GM12878 (cell line): ENCODE results near the gene CHIT1. TPM values are rescaled to one million over a fixed set of nuclear protein-coding genes. Genes with fewer than 3 reads are reported as not detected.

Source experiments
- ATAC-seq: fragments of 200-7000 bp; cut with Tn5 transposase; 3 replicates; pipeline ENCODE4 v1.9.1; 2020; ENCODE audit warnings: mild to moderate bottlenecking, moderate library complexity
- BruUV-seq: library from RNA; stranded (reverse); fragments of 400-500 nt; replicated peaks from 2 replicates; lab custom pipeline; 2021; lab: Mats Ljungman, UMichigan
- CTCF ChIA-PET: fragments of 300-600 bp; sonication (Branson Sonifier 250); formaldehyde crosslinking; extraction: SDS; loops from one replicate; lab custom pipeline; 2021; ENCODE audit warnings: inconsistent platforms; lab: Yijun Ruan, JAX
- POLR2A ChIA-PET: fragments of 350-600 bp; formaldehyde crosslinking; extraction: SDS; loops from one replicate; lab custom pipeline; 2021; ENCODE audit warnings: inconsistent platforms; lab: Charles Lee
- RAD21 ChIA-PET: fragments of 300-600 bp; sonication (Branson Sonifier 250); formaldehyde crosslinking; loops from one replicate; lab custom pipeline; 2023; ENCODE audit warnings: antibody characterized with exemption; ENCODE audit not compliant: unreplicated experiment; lab: Charles Lee
- SMC1A ChIA-PET: fragments of 300-600 bp; sonication (Branson Sonifier 250); formaldehyde crosslinking; loops from one replicate; lab custom pipeline; 2023; ENCODE audit not compliant: unreplicated experiment, uncharacterized antibody; lab: Charles Lee
- DNase-seq: peaks from one replicate; pipeline ENCODE4 v3.0.0-alpha.2; 2011; ENCODE audit warnings: low read depth, low spot score
- FAIRE-seq: peaks from 3 replicates; lab custom pipeline; 2011; peaks lifted over from hg19 to GRCh38; lab: Jason Lieb, UNC
- H2AFZ ChIP-seq: 2 replicates; pipeline ENCODE4 v1.6.0; 2011; ENCODE audit warnings: low read depth, low read length, control low read depth; ENCODE audit not compliant: control insufficient read depth
- H3K27ac ChIP-seq: 2 replicates; pipeline ENCODE4 v1.5.1; 2011; ENCODE audit warnings: control low read depth; ENCODE audit not compliant: control insufficient read depth, insufficient read depth
- H3K27me3 ChIP-seq, 2 experiments: replicated peaks in 1 of 2; 2 replicates each; pipeline versions ENCODE4 v1.6.0 to v1.6.1; 2011; ENCODE audit warnings: low read length in 1 of 2; ENCODE audit not compliant: control insufficient read depth in 2 of 2, insufficient read depth in 2 of 2
- H3K36me3 ChIP-seq, 2 experiments: 2 replicates each; pipeline ENCODE4 v1.5.1; 2011; ENCODE audit warnings: low read length in 1 of 2; ENCODE audit not compliant: control insufficient read depth in 2 of 2, insufficient read depth in 2 of 2
- H3K4me1 ChIP-seq: 2 replicates; pipeline ENCODE4 v1.6.1; 2011; ENCODE audit warnings: mild to moderate bottlenecking, low read length, moderate library complexity, mixed read lengths; ENCODE audit not compliant: control insufficient read depth, insufficient read depth
- H3K4me2 ChIP-seq: 2 replicates; pipeline ENCODE4 v1.6.0; 2011; ENCODE audit warnings: control low read depth; ENCODE audit not compliant: control insufficient read depth, insufficient read depth
- H3K4me3 ChIP-seq: fragments of 200-600 bp; sonication (generic); 2 replicates; pipeline ENCODE4 v1.5.1; 2016
- H3K79me2 ChIP-seq: 2 replicates; pipeline ENCODE4 v1.6.0; 2011; ENCODE audit warnings: low read length; ENCODE audit not compliant: control insufficient read depth, insufficient read depth
- H3K9ac ChIP-seq: 2 replicates; pipeline ENCODE4 v1.8.0; 2011; ENCODE audit warnings: low read length, control low read depth, mixed read lengths; ENCODE audit not compliant: control insufficient read depth, insufficient read depth
- H3K9me3 ChIP-seq: replicated peaks from 3 replicates; pipeline ENCODE4 v1.5.1; 2011; ENCODE audit warnings: mild to moderate bottlenecking, low read length; ENCODE audit not compliant: control insufficient read depth, insufficient read depth
- H4K20me1 ChIP-seq: 2 replicates; pipeline ENCODE4 v1.6.0; 2011; ENCODE audit not compliant: control insufficient read depth, insufficient read depth
- CEBPB ChIP-seq, 2 experiments: fragments of 150-350 bp in 1 of 2; IDR thresholded peaks; 2 replicates each; pipeline ENCODE4 v1.6.1; 2012 to 2014; ENCODE audit warnings: low read depth in 2 of 2, low read length in 2 of 2, borderline replicate concordance in 1 of 2, inconsistent platforms in 1 of 2
- IKZF2 ChIP-seq, 2 experiments: fragments of 450-650 bp; IDR thresholded peaks; 2 replicates each; pipeline ENCODE4 v1.6.1; 2017; ENCODE audit warnings: mild to moderate bottlenecking in 2 of 2, moderate library complexity in 2 of 2
- MEF2B ChIP-seq: fragments of 450-650 bp; IDR thresholded peaks from 2 replicates; pipeline ENCODE4 v1.6.1; 2018; ENCODE audit warnings: mild to moderate bottlenecking, moderate library complexity; ENCODE audit not compliant: partially characterized antibody, poor library complexity, severe bottlenecking
- RUNX3 ChIP-seq: IDR thresholded peaks from 2 replicates; pipeline ENCODE4 v1.6.1; 2012; ENCODE audit warnings: low read length, inconsistent platforms
- SREBF1 ChIP-seq: IDR thresholded peaks from 2 replicates; pipeline ENCODE4 v1.6.1; 2012; ENCODE audit warnings: mild to moderate bottlenecking, low read length
- ZNF274 ChIP-seq: IDR thresholded peaks from one replicate; pipeline ENCODE4 v1.8.0; 2011; ENCODE audit not compliant: insufficient read length, insufficient read depth
- ZNF622 ChIP-seq: fragments of 450-650 bp; IDR thresholded peaks from 2 replicates; pipeline ENCODE4 v1.6.1; 2017; ENCODE audit warnings: mild to moderate bottlenecking, inconsistent platforms
- ZSCAN29 ChIP-seq: fragments of 450-650 bp; IDR thresholded peaks from 2 replicates; pipeline ENCODE4 v1.6.1; 2017; ENCODE audit warnings: mild to moderate bottlenecking, moderate library complexity
- WGBS: methylation state at CpG from one replicate; pipeline ENCODE4 v1.1.6; 2016; ENCODE audit warnings: low lambda C conversion rate; ENCODE audit not compliant: insufficient replicate concordance, insufficient coverage; ENCODE audit errors: missing lambda C conversion rate; 5-methylcytosine and 5-hydroxymethylcytosine counted together
- in situ Hi-C: fragments of 300-500 bp; cut with MboI; formaldehyde crosslinking; loops from 9 replicates; pipeline ENCODE4 v1.14.3; 2018; ENCODE audit warnings: mixed read lengths
- intact Hi-C: fragments of 100-400 bp; cut with micrococcal nuclease; formaldehyde crosslinking; loops from one replicate; pipeline ENCODE4 v1.14.2; 2022; ENCODE audit not compliant: unreplicated experiment
- polyA plus RNA-seq, 11 experiments: library from polyadenylated mRNA; depleted of rRNA in 4 of 11; unstranded in 6 of 11; stranded (reverse) in 5 of 11; fragments of >200 nt; fragmentation: Nextera tagmentation in 4 of 11; fragmentation: Illumina TruSeq in 1 of 11; extraction: Ambion mirVana in 4 of 11; extraction: Trizol in 1 of 11; gene quantifications; 1 replicate in 1 of 11; 2 replicates in 10 of 11; pipeline versions ENCODE4 v1.2.1 to v1.2.3, GENCODE V29; 2011 to 2016; ENCODE audit warnings: inconsistent platforms in 2 of 11, missing spikeins in 2 of 11, low read depth in 1 of 11
- total RNA-seq, 4 experiments: library from RNA; depleted of rRNA in 3 of 4; stranded (reverse); fragments of >200 nt in 3 of 4; fragmentation: Illumina TruSeq in 1 of 4; extraction: Trizol in 1 of 4; gene quantifications; 2 replicates each; pipeline versions ENCODE4 v1.2.1 to v1.2.3, GENCODE V29; 2013 to 2021
- TF ChIP-seq, protein P1 (sequence below): fragments of 450-650 bp; IDR thresholded peaks from 2 replicates; pipeline ENCODE4 v1.6.1; 2017; ENCODE audit warnings: antibody characterized with exemption, mild to moderate bottlenecking, moderate library complexity

The CHIT1 gene
- total and polyA plus RNA-seq, 10 of the 15 experiments (the other 5 are each of a cell fraction or from before 2014, with no cell fraction given) = 0.02 to 2.1 (median 0.76) TPM

DNA sequence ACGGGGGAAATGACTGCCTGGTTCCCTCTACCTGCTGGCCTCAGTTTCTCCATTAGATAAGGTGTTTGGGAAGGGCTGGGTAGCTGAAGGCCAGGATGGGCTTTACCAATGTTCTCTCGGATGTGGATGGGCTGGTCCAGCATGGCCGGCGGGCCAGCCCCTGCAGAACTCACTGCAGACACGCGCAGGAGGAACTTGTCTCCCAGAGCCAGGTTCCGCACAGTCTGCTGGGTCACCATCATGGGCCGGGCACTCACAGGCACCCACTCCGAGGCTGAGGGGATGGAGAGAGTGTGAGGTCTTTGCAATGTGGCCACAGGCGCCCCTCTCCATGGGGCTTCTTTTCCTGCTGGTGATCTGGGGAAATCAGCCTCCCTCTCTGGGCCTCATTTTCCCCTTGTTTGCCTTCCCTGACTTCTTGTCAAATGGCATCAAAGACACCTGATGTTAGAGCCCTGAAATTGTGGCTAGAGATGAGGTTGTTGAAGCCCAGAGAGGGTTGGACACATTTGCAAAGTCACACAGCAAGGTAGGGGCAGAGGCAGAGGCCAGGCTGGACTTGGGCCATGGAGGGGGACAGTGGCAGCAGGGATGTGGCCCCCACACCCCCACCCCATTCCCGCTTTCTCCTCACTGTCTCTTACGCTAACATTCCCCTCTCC, 55.0 kb downstream of the CHIT1 start:
- Histone ChIP-seq H3K4me2 (no peak overlapping the region), H3K27ac (no peak overlapping the region), H3K27me3 (no peaks in the 10 kb centered on the region; a peak in 1 of 4 replicates), H3K4me1 (peaks cover 4% of the 10 kb centered on the region; the same call in 1 of the 2 replicates), H3K9me3 (no peaks in the 10 kb centered on the region), H4K20me1 (no peaks in the 10 kb centered on the region), H3K4me3 (no peak overlapping the region), H3K36me3 (no peaks in the 10 kb centered on the region), H2AFZ (no peak overlapping the region), H3K9ac (no peak overlapping the region), H3K79me2 (no peaks in the 10 kb centered on the region)
- in situ Hi-C loops = no loop called here
- ATAC-seq (no peak), FAIRE-seq (no peak), DNase-seq (no peak)
- BruUV-seq = no TSS peak
- CTCF ChIA-PET = interaction anchor here (1.4 to 3.9 kb wide), 4 partner anchors 41 to 167 kb away, joined by 3 to 41 read pairs (median 27); partner anchors contain the start of gene MYOG
- intact Hi-C loops = loop anchor here (5.0 kb wide), 2 partner anchors 57 to 93 kb away; no protein-coding TSS in a partner anchor
- POLR2A ChIA-PET = interaction anchor here (0.7 kb wide), 1 partner anchor 167 kb away, joined by 3 read pairs; the partner anchor contains the start of gene TMEM183A
- RAD21 ChIA-PET = interaction anchor here (4.5 kb wide), 1 partner anchor 41 kb away, joined by 35 read pairs; no protein-coding TSS in a partner anchor
- no peak for TF ChIP-seq MEF2B
- TF ChIP-seq ZNF274 = no peak
- no peak for TF ChIP-seq ZNF622
- no peak for TF ChIP-seq ZSCAN29
- TF ChIP-seq IKZF2 (IDR thresholded peaks at IDR 0.05) = no peak
- TF ChIP-seq, protein P1, sequence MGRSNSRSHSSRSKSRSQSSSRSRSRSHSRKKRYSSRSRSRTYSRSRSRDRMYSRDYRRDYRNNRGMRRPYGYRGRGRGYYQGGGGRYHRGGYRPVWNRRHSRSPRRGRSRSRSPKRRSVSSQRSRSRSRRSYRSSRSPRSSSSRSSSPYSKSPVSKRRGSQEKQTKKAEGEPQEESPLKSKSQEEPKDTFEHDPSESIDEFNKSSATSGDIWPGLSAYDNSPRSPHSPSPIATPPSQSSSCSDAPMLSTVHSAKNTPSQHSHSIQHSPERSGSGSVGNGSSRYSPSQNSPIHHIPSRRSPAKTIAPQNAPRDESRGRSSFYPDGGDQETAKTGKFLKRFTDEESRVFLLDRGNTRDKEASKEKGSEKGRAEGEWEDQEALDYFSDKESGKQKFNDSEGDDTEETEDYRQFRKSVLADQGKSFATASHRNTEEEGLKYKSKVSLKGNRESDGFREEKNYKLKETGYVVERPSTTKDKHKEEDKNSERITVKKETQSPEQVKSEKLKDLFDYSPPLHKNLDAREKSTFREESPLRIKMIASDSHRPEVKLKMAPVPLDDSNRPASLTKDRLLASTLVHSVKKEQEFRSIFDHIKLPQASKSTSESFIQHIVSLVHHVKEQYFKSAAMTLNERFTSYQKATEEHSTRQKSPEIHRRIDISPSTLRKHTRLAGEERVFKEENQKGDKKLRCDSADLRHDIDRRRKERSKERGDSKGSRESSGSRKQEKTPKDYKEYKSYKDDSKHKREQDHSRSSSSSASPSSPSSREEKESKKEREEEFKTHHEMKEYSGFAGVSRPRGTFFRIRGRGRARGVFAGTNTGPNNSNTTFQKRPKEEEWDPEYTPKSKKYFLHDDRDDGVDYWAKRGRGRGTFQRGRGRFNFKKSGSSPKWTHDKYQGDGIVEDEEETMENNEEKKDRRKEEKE = no peak
- TF ChIP-seq SREBF1 = no peak
- TF ChIP-seq RUNX3 = no peak
- TF ChIP-seq CEBPB (IDR thresholded peaks at IDR 0.05; ENCODE audit: borderline replicate concordance in 1 of 2, low read depth in 2 of 2, low read length in 2 of 2) = no peak
- SMC1A ChIA-PET = interaction anchor here (1.0 to 2.6 kb wide), 4 partner anchors 42 to 95 kb away, joined by 3 to 12 read pairs (median 6); no protein-coding TSS in a partner anchor
- WGBS = 53% methylated on average over 12 of the region's 12 CpGs
